Prostate gland (tissue), 2 donors: ENCODE measurements around the gene KRT17.

Experiments
- POLR2A ChIP-seq: fragments of 450-650 bp; IDR thresholded peaks from one replicate; pipeline ENCODE4 v1.6.1; 2016; ENCODE audit warnings: antibody characterized with exemption, mild to moderate bottlenecking
- POLR2AphosphoS5 ChIP-seq: sonication (generic); formaldehyde crosslinking; IDR thresholded peaks from one replicate; pipeline ENCODE4 v1.6.1; 2017; ENCODE audit warnings: antibody characterized with exemption
- TF ChIP-seq, protein P1 (sequence below), 4 experiments: fragments of 200-600 bp in 2 of 4; fragments of 450-650 bp in 2 of 4; sonication (generic) in 2 of 4; IDR thresholded peaks; 1 replicate in 3 of 4; 2 replicates in 1 of 4; pipeline ENCODE4 v1.5.1; 2016 to 2019; ENCODE audit warnings: antibody characterized with exemption in 4 of 4, mild to moderate bottlenecking in 2 of 4, moderate library complexity in 2 of 4

DNA sequence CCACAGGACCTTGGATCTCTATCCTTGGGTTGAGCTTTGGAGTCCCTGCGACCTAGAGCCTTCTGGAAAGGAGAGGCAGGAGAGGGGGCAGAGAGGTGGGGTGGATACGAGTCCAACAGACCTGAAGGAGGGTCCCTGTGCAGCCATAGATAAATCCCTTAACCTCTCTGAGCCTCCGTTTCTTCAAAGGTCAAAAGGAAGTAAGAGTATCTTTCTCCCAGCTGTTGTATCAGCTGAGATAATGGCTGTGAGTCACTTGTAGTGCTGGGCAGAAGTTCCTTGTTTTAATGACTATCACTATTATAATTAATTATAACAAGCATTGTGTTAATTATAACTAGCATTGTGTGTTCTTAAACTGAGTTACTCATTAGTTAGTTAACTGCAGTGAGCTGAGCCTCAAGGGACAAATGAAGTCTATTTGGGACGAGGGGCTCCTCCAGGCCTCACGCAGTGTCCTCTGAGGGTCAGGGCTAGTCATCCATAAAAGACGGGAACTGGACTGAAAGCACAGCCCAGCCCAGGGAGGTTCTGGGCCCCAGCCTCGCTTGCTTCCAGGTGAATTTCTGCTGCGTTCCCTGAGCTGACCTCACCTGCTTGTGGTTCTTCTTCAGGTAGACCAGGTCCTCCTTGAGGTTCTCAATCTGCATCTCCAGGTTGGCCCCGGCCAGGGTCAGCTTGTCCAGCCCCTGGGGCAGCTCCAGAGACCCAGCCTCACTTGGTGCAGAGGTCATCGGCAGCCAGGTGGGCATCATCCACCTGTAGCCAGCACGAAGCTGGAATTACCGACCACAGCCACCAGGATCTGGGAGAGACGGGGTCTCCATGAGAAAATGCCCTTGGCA, 5.7 kb upstream of the KRT17 start:
- TF ChIP-seq POLR2A (no peak), POLR2AphosphoS5 (no peak)
- TF ChIP-seq, protein P1, sequence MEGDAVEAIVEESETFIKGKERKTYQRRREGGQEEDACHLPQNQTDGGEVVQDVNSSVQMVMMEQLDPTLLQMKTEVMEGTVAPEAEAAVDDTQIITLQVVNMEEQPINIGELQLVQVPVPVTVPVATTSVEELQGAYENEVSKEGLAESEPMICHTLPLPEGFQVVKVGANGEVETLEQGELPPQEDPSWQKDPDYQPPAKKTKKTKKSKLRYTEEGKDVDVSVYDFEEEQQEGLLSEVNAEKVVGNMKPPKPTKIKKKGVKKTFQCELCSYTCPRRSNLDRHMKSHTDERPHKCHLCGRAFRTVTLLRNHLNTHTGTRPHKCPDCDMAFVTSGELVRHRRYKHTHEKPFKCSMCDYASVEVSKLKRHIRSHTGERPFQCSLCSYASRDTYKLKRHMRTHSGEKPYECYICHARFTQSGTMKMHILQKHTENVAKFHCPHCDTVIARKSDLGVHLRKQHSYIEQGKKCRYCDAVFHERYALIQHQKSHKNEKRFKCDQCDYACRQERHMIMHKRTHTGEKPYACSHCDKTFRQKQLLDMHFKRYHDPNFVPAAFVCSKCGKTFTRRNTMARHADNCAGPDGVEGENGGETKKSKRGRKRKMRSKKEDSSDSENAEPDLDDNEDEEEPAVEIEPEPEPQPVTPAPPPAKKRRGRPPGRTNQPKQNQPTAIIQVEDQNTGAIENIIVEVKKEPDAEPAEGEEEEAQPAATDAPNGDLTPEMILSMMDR (IDR thresholded peaks at IDR 0.05) = no peak
